ENCODE data around the gene OLIG1. TPM values are rescaled to one million over a fixed set of nuclear protein-coding genes. Genes with fewer than 3 reads are reported as not detected.

Gene OLIG1
- total RNA-seq, 1 experiment from 2014 or later, result not detected

- no peak for TF ChIP-seq CTCF (IDR thresholded peaks at IDR 0.05; ENCODE audit: insufficient read depth in 1 of 2, low read depth in 1 of 2, low read length in 1 of 2, severe bottlenecking in 1 of 2, unreplicated experiment in 1 of 2)
- no peaks in the 10 kb centered on the region for H3K4me1 ChIP-seq
- Mint-ChIP-seq H3K36me3 (ENCODE audit: insufficient read depth, unreplicated experiment) (no peaks in the 10 kb centered on the region), H3K4me1 (ENCODE audit: low read depth, unreplicated experiment) (no peaks in the 10 kb centered on the region), H3K27ac (ENCODE audit: unreplicated experiment) (no peak overlapping the region), H3K27me3 (ENCODE audit: insufficient read depth, unreplicated experiment) (peaks cover 32% of the 10 kb centered on the region), H3K9me3 (ENCODE audit: unreplicated experiment) (no peaks in the 10 kb centered on the region), H3K4me3 (ENCODE audit: unreplicated experiment) (no peak overlapping the region)
- BruUV-seq (replicated peaks), result no TSS peak
- H3K4me3 ChIP-seq (ENCODE audit: low read depth, low read length), result no peak overlapping the region
- ChIA-PET CTCF (no interaction called here), POLR2A (no interaction called here)
- H3K36me3 ChIP-seq (ENCODE audit: control insufficient read depth, insufficient read depth, low read length), result no peaks in the 10 kb centered on the region
- DNase-seq, result no peak
- intact Hi-C loops (cut with micrococcal nuclease; ENCODE audit: unreplicated experiment), result no loop called here
- no peaks in the 10 kb centered on the region; the same call in 1 of the 2 replicates for H3K27me3 ChIP-seq (replicated peaks; ENCODE audit: control insufficient read depth, insufficient read depth, low read length)
- no peaks in the 10 kb centered on the region for H3K9me3 ChIP-seq
Observed at GRCh38 chr21:33021667-33022066, 48.3 kb upstream of the OLIG1 start.

- Mint-ChIP-seq H3K9me3 (ENCODE audit: unreplicated experiment) (no peaks in the 10 kb centered on the region), H3K4me1 (ENCODE audit: low read depth, unreplicated experiment) (no peaks in the 10 kb centered on the region), H3K27me3 (ENCODE audit: insufficient read depth, unreplicated experiment) (peaks cover 33% of the 10 kb centered on the region), H3K4me3 (ENCODE audit: unreplicated experiment) (peak overlapping the region; percentile 64), H3K27ac (ENCODE audit: unreplicated experiment) (no peak overlapping the region), H3K36me3 (ENCODE audit: insufficient read depth, unreplicated experiment) (no peaks in the 10 kb centered on the region)
- TF ChIP-seq CTCF (IDR thresholded peaks at IDR 0.05; ENCODE audit: insufficient read depth in 1 of 2, low read depth in 1 of 2, low read length in 1 of 2, severe bottlenecking in 1 of 2, unreplicated experiment in 1 of 2), result no peak
- DNase-seq, result no peak
- H3K4me3 ChIP-seq (ENCODE audit: low read depth, low read length), result no peak overlapping the region
- CTCF ChIA-PET, result no interaction called here
- POLR2A ChIA-PET, result no interaction called here
- intact Hi-C loops (cut with micrococcal nuclease; ENCODE audit: unreplicated experiment), result no loop called here
- H3K9me3 ChIP-seq, result no peaks in the 10 kb centered on the region
- no peaks in the 10 kb centered on the region; the same call in 1 of the 2 replicates for H3K27me3 ChIP-seq (replicated peaks; ENCODE audit: control insufficient read depth, insufficient read depth, low read length)
- no peaks in the 10 kb centered on the region for H3K36me3 ChIP-seq (ENCODE audit: control insufficient read depth, insufficient read depth, low read length)
- H3K4me1 ChIP-seq, result no peaks in the 10 kb centered on the region
- BruUV-seq (replicated peaks), result no TSS peak
Observed at GRCh38 chr21:33022489-33022827, 47.5 kb upstream of the OLIG1 start.

- intact Hi-C loops (cut with micrococcal nuclease; ENCODE audit: unreplicated experiment), result no loop called here
- H3K9me3 Mint-ChIP-seq (ENCODE audit: unreplicated experiment), result no peaks in the 10 kb centered on the region
Observed at GRCh38 chr21:33022828-33023573, 46.9 kb upstream of the OLIG1 start.

More at GRCh38 chr21:33022828-33023573, 46.9 kb upstream of the OLIG1 start:
- Mint-ChIP-seq H3K27me3 (ENCODE audit: insufficient read depth, unreplicated experiment) (peaks cover 30% of the 10 kb centered on the region), H3K36me3 (ENCODE audit: insufficient read depth, unreplicated experiment) (no peaks in the 10 kb centered on the region), H3K4me1 (ENCODE audit: low read depth, unreplicated experiment) (no peaks in the 10 kb centered on the region), H3K27ac (ENCODE audit: unreplicated experiment) (no peak overlapping the region), H3K4me3 (ENCODE audit: unreplicated experiment) (peak overlapping the region; percentile 64)
- Histone ChIP-seq H3K4me1 (no peaks in the 10 kb centered on the region), H3K27me3 (replicated peaks; ENCODE audit: control insufficient read depth, insufficient read depth, low read length) (no peaks in the 10 kb centered on the region; the same call in 1 of the 2 replicates), H3K4me3 (ENCODE audit: low read depth, low read length) (no peak overlapping the region), H3K9me3 (no peaks in the 10 kb centered on the region), H3K36me3 (ENCODE audit: control insufficient read depth, insufficient read depth, low read length) (no peaks in the 10 kb centered on the region)
- no peak for DNase-seq
- BruUV-seq (replicated peaks), result no TSS peak
- ChIA-PET CTCF (no interaction called here), POLR2A (no interaction called here)
- no peak for TF ChIP-seq CTCF (IDR thresholded peaks at IDR 0.05; ENCODE audit: insufficient read depth in 1 of 2, low read depth in 1 of 2, low read length in 1 of 2, severe bottlenecking in 1 of 2, unreplicated experiment in 1 of 2)
